A549 (cell line): ENCODE data around the gene RTN3. TPM values are rescaled to one million over a fixed set of nuclear protein-coding genes. Genes with fewer than 3 reads are reported as not detected.
A peak's percentile ranks its signal among the peaks of the same experiment; 100 is the strongest.

Source experiments
- ATAC-seq, 2 experiments: fragments of 200-7000 bp in 1 of 2; fragments of >200 bp in 1 of 2; cut with Nextera tagmentation in 1 of 2; cut with Tn5 transposase in 1 of 2; 3 replicates each; pipeline versions ENCODE4 v1.8.0 to v1.9.1; 2018 to 2020; ENCODE audit warnings: mild to moderate bottlenecking in 1 of 2, moderate library complexity in 1 of 2
- CTCF ChIA-PET: fragments of 300-600 bp; sonication (Branson Sonifier 250); formaldehyde crosslinking; extraction: SDS; loops from one replicate; lab custom pipeline; 2021; ENCODE audit warnings: antibody characterized with exemption, inconsistent platforms; lab: Yijun Ruan, JAX
- POLR2A ChIA-PET: fragments of 350-600 bp; formaldehyde crosslinking; extraction: SDS; loops from one replicate; lab custom pipeline; 2021; ENCODE audit warnings: antibody characterized with exemption, inconsistent platforms; lab: Yijun Ruan, JAX
- DNase-seq, 2 experiments: peaks; one replicate each; pipeline versions ENCODE4 v3.0.0 to v3.0.0-alpha.2; 2011 to 2016; ENCODE audit warnings: low read depth in 1 of 2, low spot score in 1 of 2
- FAIRE-seq: peaks from 2 replicates; lab custom pipeline; 2011; peaks lifted over from hg19 to GRCh38; lab: Jason Lieb, UNC
- H3K27ac ChIP-seq, 2 experiments: fragments of >200 bp; sonication (Bioruptor Twin); formaldehyde crosslinking; 3 replicates each; pipeline ENCODE4 v1.5.1; 2016 to 2017
- H3K4me1 ChIP-seq: fragments of >200 bp; sonication (Bioruptor Twin); formaldehyde crosslinking; 3 replicates; pipeline ENCODE4 v1.6.1; 2016
- H3K4me2 ChIP-seq: fragments of >200 bp; sonication (Bioruptor Twin); formaldehyde crosslinking; 3 replicates; pipeline ENCODE4 v1.6.1; 2016
- H3K4me3 ChIP-seq: fragments of >200 bp; sonication (Bioruptor Twin); formaldehyde crosslinking; 3 replicates; pipeline ENCODE4 v1.5.1; 2016
- H3K9me3 ChIP-seq: fragments of >200 bp; sonication (Bioruptor Twin); formaldehyde crosslinking; 3 replicates; pipeline ENCODE4 v1.6.1; 2016
- BHLHE40 ChIP-seq: IDR thresholded peaks from 2 replicates; pipeline ENCODE4 v1.6.1; 2012; ENCODE audit warnings: low read depth, low read length, inconsistent platforms
- EHF ChIP-seq: fragments of 250-450 bp; sonication (Bioruptor Pico); IDR thresholded peaks from 2 replicates; pipeline ENCODE4 v1.5.0; 2020; ENCODE audit warnings: mild to moderate bottlenecking
- EHMT2 ChIP-seq: fragments of 200-600 bp; sonication (generic); IDR thresholded peaks from 2 replicates; pipeline ENCODE4 v1.6.1; 2016; ENCODE audit warnings: antibody characterized with exemption, low read depth, mild to moderate bottlenecking, moderate library complexity
- GATA3 ChIP-seq: IDR thresholded peaks from 2 replicates; pipeline ENCODE4 v1.6.1; 2012; ENCODE audit warnings: borderline replicate concordance
- HEYL ChIP-seq: fragments of 250-450 bp; sonication (Bioruptor Pico); IDR thresholded peaks from 2 replicates; pipeline ENCODE4 v1.8.0; 2021; ENCODE audit warnings: mild to moderate bottlenecking, moderate library complexity
- HOXB5 ChIP-seq: fragments of 250-450 bp; sonication (Bioruptor Pico); IDR thresholded peaks from 2 replicates; pipeline ENCODE4 v1.5.0; 2020; ENCODE audit warnings: mild to moderate bottlenecking, moderate library complexity
- KDM1A ChIP-seq: fragments of 200-600 bp; sonication (generic); IDR thresholded peaks from 2 replicates; pipeline ENCODE4 v1.6.1; 2016; ENCODE audit warnings: low read depth, mild to moderate bottlenecking
- KDM5A ChIP-seq: fragments of 200-600 bp; sonication (generic); IDR thresholded peaks from 2 replicates; pipeline ENCODE4 v1.6.1; 2016; ENCODE audit warnings: antibody characterized with exemption, mild to moderate bottlenecking
- MAFK ChIP-seq: fragments of 450-650 bp; IDR thresholded peaks from 2 replicates; pipeline ENCODE4 v1.6.1; 2014; ENCODE audit not compliant: partially characterized antibody
- MAZ ChIP-seq: fragments of 150-350 bp; IDR thresholded peaks from 2 replicates; pipeline ENCODE4 v1.6.1; 2014; ENCODE audit warnings: antibody characterized with exemption, low read depth, low read length, borderline replicate concordance
- MYC ChIP-seq: IDR thresholded peaks from 2 replicates; pipeline ENCODE4 v1.6.1; 2012; ENCODE audit warnings: mild to moderate bottlenecking, inconsistent platforms, low read length, improper control_type of control experiment, borderline replicate concordance
- NFE2L2 ChIP-seq: fragments of 150-350 bp; conservative IDR thresholded peaks from 2 replicates; pipeline ENCODE4 v1.6.1; 2014; ENCODE audit warnings: low read length
- SMC3 ChIP-seq: fragments of >200 bp; sonication (Bioruptor Twin); formaldehyde crosslinking; IDR thresholded peaks from 3 replicates; pipeline ENCODE4 v1.6.1; 2018; ENCODE audit warnings: inconsistent platforms
- ZFP36 ChIP-seq: fragments of 450-650 bp; IDR thresholded peaks from 2 replicates; pipeline ENCODE4 v1.6.1; 2014; ENCODE audit warnings: borderline replicate concordance; ENCODE audit not compliant: partially characterized antibody
- ZSCAN20 ChIP-seq: fragments of 250-450 bp; sonication (Bioruptor Pico); IDR thresholded peaks from 2 replicates; pipeline ENCODE4 v1.8.0; 2022; ENCODE audit warnings: mild to moderate bottlenecking, moderate library complexity
- WGBS: methylation state at CpG from one replicate; pipeline ENCODE4 v1.1.6; 2017; ENCODE audit errors: missing lambda C conversion rate; 5-methylcytosine and 5-hydroxymethylcytosine counted together
- polyA plus RNA-seq, 4 experiments: library from polyadenylated mRNA; depleted of rRNA in 3 of 4; stranded (reverse); fragments of >200 nt; fragmentation: RNase III in 1 of 4; extraction: RNeasy Plus Mini Kit Qiagen cat#74134 plus additional on column Dnase treatment in 1 of 4; gene quantifications; 2 replicates in 3 of 4; 3 replicates in 1 of 4; pipeline ENCODE4 v1.2.3, GENCODE V29; 2011 to 2017
- TF ChIP-seq, protein P1 (sequence below): fragments of 150-350 bp; IDR thresholded peaks from 2 replicates; pipeline ENCODE4 v1.6.1; 2014; ENCODE audit warnings: low read depth, mild to moderate bottlenecking, low read length

The RTN3 gene
- polyA plus RNA-seq, 2 of the 4 experiments (the other 2 are of a cell fraction), result 108 to 196 TPM

DNA sequence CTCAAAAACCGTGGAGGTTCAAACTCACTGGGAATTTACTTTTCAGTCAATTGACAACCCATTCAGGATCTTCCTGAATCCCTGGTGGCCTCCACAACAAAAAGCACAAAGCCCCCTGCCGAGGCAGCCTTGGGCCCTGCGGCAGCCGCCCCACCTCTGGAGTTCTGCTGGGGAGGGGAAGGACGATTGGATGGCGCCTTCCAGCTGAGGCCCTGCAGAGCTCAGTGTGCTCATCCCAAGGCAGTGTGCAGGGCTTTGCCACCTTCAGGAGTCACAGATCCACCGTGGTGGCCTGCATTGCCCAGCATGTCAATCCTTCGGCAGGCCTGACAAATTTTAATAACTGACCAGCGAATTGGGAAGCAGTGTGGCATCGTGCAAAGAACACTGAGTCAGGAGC lies 79.9 kb downstream of the RTN3 start:
- no peak for DNase-seq
- Histone ChIP-seq H3K4me1 (peaks cover 15% of the 10 kb centered on the region), H3K4me3 (no peak overlapping the region), H3K9me3 (no peaks in the 10 kb centered on the region)
- ChIA-PET POLR2A (no interaction called here), CTCF (interaction anchor here (0.5 to 1.8 kb wide), 3 partner anchors 20 to 104 kb away, joined by 3 to 6 read pairs (median 3); no protein-coding TSS in a partner anchor)
- ATAC-seq, result no peak
- FAIRE-seq, result no peak
- no peak for TF ChIP-seq SMC3
- TF ChIP-seq MYC, result no peak
- TF ChIP-seq KDM1A, result no peak
- no peak for TF ChIP-seq HOXB5 (CRISPR knock-in tag)
- TF ChIP-seq NFE2L2, result no peak
- TF ChIP-seq GATA3, result no peak
- no peak for TF ChIP-seq BHLHE40
- TF ChIP-seq EHF (CRISPR knock-in tag), result no peak
- TF ChIP-seq EHMT2, result no peak
- no peak for TF ChIP-seq MAFK
- TF ChIP-seq KDM5A, result no peak
- TF ChIP-seq MAZ, result no peak
- TF ChIP-seq, all 56 proteins: peak for 0
- Histone ChIP-seq H3K4me2 (no peak overlapping the region), H3K27ac (no peak overlapping the region)
- WGBS, result 80% methylated on average over 10 of the region's 10 CpGs

DNA sequence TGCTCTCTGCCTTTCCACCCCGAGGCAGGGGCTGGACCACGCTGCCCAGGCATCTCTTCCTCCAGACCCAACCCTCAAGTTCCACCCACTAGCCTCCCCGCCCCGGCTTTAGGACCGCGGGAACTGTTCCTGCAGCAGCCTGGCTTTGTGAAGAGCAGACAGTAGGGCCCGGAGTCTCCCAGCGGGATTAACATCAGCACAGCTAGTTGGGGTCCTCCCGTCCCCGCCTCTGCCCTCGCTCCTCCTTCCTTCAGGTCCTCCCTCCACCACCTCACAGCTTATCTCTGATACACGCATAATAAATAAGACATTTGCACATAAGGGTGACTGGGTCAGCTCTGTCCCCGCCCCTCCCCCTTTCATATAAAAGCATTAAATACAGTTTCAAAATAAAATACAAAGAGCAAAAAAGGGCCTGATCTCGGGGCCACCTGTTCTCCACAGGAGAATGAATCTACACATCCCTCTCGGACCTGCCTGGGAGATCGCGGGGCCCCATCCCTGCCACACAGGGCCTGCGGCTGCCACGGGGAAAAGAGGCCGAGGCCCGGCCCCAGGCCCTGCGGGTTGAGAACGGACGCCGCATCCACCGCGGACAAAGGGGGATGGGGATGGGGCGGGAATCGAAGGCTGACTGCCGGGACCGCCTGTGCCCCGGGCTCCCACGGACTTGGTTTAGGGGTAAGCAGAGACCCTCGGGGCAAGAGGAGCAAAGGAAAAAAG lies 80.8 kb downstream of the RTN3 start:
- H3K4me3 ChIP-seq, result no peak overlapping the region
- DNase-seq (no peak), ATAC-seq (0 out of 6 replicates have a peak, but pooled peaks of 1 of the 2 experiments have one; percentile 9), FAIRE-seq (no peak)
- no peaks in the 10 kb centered on the region for H3K9me3 ChIP-seq
- TF ChIP-seq ZSCAN20 (CRISPR knock-in tag), result no peak
- TF ChIP-seq MAZ, result no peak
- peaks cover 24% of the 10 kb centered on the region for H3K4me1 ChIP-seq
- POLR2A ChIA-PET, result no interaction called here
- 92% methylated on average over 34 of the region's 34 CpGs for WGBS
- CTCF ChIA-PET, result interaction anchor here (1.8 kb wide), 1 partner anchor 21 kb away, joined by 6 read pairs; no protein-coding TSS in a partner anchor
- no peak overlapping the region for H3K27ac ChIP-seq
- H3K4me2 ChIP-seq, result no peak overlapping the region

DNA sequence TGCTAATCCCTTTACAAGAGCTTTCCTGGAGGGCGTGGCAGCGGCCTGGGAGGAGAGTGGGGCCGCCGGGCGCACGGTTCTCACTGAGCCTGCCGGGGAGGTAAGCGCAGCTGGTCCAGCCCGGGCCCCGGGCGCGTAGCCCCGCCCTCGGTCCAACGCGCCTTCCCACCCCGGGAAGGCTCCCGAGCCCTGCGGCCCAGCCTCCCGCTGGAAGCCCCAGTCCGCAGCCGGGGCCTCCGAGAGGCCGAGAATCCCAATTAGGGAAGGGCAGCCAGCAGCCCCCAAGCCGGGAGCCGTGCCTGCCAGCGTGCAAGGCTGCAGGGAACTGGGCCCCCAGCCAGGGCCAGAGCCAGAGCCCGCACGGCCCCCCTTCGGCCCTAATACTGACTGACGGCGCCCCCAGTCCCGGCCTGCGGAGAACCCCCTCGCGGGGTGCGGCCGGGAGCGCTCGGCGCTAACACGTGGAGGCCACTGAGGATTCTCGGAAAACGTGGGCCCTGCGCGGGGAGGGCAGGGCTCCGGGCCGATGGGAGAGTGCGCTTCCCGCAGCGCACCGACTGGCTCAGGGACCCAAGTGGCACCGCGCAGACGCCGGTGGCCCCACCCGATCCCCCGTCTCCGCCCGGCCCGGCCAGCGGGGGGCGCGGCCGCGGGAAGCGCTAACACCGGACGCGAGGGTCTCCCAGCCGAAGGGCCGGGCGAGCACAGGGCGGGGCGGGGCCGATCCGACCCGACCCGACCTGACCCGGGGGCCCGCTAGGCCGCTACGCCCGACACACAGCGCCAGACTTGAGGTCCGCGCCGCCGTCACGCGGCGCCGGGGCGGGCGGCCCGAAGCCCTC lies 81.6 kb downstream of the RTN3 start:
- no peaks in the 10 kb centered on the region for H3K9me3 ChIP-seq
- no peak overlapping the region for H3K27ac ChIP-seq
- no peak for DNase-seq
- ATAC-seq, result no peak
- POLR2A ChIA-PET, result no interaction called here
- no peak for FAIRE-seq
- CTCF ChIA-PET, result no interaction called here
- no peak overlapping the region for H3K4me3 ChIP-seq
- 94% methylated on average over 44 of the region's 96 CpGs for WGBS
- TF ChIP-seq HEYL (CRISPR knock-in tag), result no peak
- no peak for TF ChIP-seq ZFP36
- no peak for TF ChIP-seq NFE2L2
- TF ChIP-seq, protein P1, sequence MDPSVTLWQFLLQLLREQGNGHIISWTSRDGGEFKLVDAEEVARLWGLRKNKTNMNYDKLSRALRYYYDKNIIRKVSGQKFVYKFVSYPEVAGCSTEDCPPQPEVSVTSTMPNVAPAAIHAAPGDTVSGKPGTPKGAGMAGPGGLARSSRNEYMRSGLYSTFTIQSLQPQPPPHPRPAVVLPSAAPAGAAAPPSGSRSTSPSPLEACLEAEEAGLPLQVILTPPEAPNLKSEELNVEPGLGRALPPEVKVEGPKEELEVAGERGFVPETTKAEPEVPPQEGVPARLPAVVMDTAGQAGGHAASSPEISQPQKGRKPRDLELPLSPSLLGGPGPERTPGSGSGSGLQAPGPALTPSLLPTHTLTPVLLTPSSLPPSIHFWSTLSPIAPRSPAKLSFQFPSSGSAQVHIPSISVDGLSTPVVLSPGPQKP, result no peak
- no peak overlapping the region for H3K4me2 ChIP-seq
- peaks cover 26% of the 10 kb centered on the region for H3K4me1 ChIP-seq
